ENCODE data around the gene TTLL5. TPM values are rescaled to one million over a fixed set of nuclear protein-coding genes. Genes with fewer than 3 reads are reported as not detected.
"Not testable (repeated sequence)": the region's sequence is repeated elsewhere in the genome, so short reads cannot be mapped to it uniquely, and the experiment has no call there.

TTLL5 gene
- total and polyA plus RNA-seq, 2 donors (not counting 1 experiment from before 2014, with no cell fraction given): 16.1 to 23.8 TPM

- H3K9ac ChIP-seq (ENCODE audit: insufficient read depth, low read length): no peak overlapping the region
- TF ChIP-seq EZH2 (IDR thresholded peaks at IDR 0.05; ENCODE audit: low read length, missing control alignments) (no peak), CTCF (conservative IDR thresholded peaks at IDR 0.05 in 1 of 2, IDR thresholded peaks at IDR 0.05 in 1 of 2; ENCODE audit: low read depth in 1 of 2, low read length in 2 of 2) (no peak)
Observed at GRCh38 chr14:75915045-75915444, 254.0 kb downstream of the TTLL5 start.

GRCh38 chr14:75917322-75917945, 256.4 kb downstream of the TTLL5 start:
- Histone ChIP-seq H3K9me3 (ENCODE audit: control insufficient read depth, insufficient read depth, low read depth, low read length) (no peaks in the 10 kb centered on the region), H3K79me2 (ENCODE audit: control insufficient read depth, insufficient read depth, low read length) (no peaks in the 10 kb centered on the region), H3K4me1 (ENCODE audit: control insufficient read depth, extremely low read depth, insufficient read depth, low read length) (no peaks in the 10 kb centered on the region), H3K4me3 (replicated peaks in 1 of 4; ENCODE audit: control extremely low read depth in 1 of 4, insufficient read depth in 1 of 4, low read depth in 3 of 4, low read length in 4 of 4) (no peak overlapping the region), H3K27me3 (ENCODE audit: control insufficient read depth, insufficient read depth, low read length) (no peaks in the 10 kb centered on the region), H3K36me3 (ENCODE audit: control insufficient read depth, insufficient read depth, low read length) (no peaks in the 10 kb centered on the region), H2AFZ (ENCODE audit: low read length) (no peak overlapping the region), H3K4me2 (ENCODE audit: extremely low read depth, insufficient read depth, low read length) (no peak overlapping the region), H3K9ac (ENCODE audit: insufficient read depth, low read length) (no peak overlapping the region), H3K27ac (ENCODE audit: insufficient read depth, low read length) (no peak overlapping the region), H4K20me1 (ENCODE audit: control insufficient read depth, extremely low read depth, insufficient read depth, low read length) (no peaks in the 10 kb centered on the region)
- DNase-seq (ENCODE audit: low read depth in 2 of 2): no peak
- TF ChIP-seq CTCF (conservative IDR thresholded peaks at IDR 0.05 in 1 of 2, IDR thresholded peaks at IDR 0.05 in 1 of 2; ENCODE audit: low read depth in 1 of 2, low read length in 2 of 2) (no peak), EZH2 (IDR thresholded peaks at IDR 0.05; ENCODE audit: low read length, missing control alignments) (no peak)

More at GRCh38 chr14:75915045-75915444, 254.0 kb downstream of the TTLL5 start:
- Histone ChIP-seq H3K4me1 (ENCODE audit: control insufficient read depth, extremely low read depth, insufficient read depth, low read length) (no peaks in the 10 kb centered on the region), H3K9me3 (ENCODE audit: control insufficient read depth, insufficient read depth, low read depth, low read length) (no peaks in the 10 kb centered on the region), H3K36me3 (ENCODE audit: control insufficient read depth, insufficient read depth, low read length) (no peaks in the 10 kb centered on the region), H3K27me3 (ENCODE audit: control insufficient read depth, insufficient read depth, low read length) (no peaks in the 10 kb centered on the region), H2AFZ (ENCODE audit: low read length) (no peak overlapping the region), H4K20me1 (ENCODE audit: control insufficient read depth, extremely low read depth, insufficient read depth, low read length) (no peaks in the 10 kb centered on the region), H3K4me2 (ENCODE audit: extremely low read depth, insufficient read depth, low read length) (no peak overlapping the region), H3K79me2 (ENCODE audit: control insufficient read depth, insufficient read depth, low read length) (no peaks in the 10 kb centered on the region), H3K4me3 (replicated peaks in 1 of 4; ENCODE audit: control extremely low read depth in 1 of 4, insufficient read depth in 1 of 4, low read depth in 3 of 4, low read length in 4 of 4) (no peak overlapping the region), H3K27ac (ENCODE audit: insufficient read depth, low read length) (no peak overlapping the region)
- DNase-seq (ENCODE audit: low read depth in 2 of 2): no peak

GRCh38 chr14:75917946-75918335, 256.9 kb downstream of the TTLL5 start:
- Histone ChIP-seq H4K20me1 (ENCODE audit: control insufficient read depth, extremely low read depth, insufficient read depth, low read length) (no peaks in the 10 kb centered on the region), H3K9ac (ENCODE audit: insufficient read depth, low read length) (no peak overlapping the region), H2AFZ (ENCODE audit: low read length) (no peak overlapping the region), H3K27ac (ENCODE audit: insufficient read depth, low read length) (no peak overlapping the region), H3K27me3 (ENCODE audit: control insufficient read depth, insufficient read depth, low read length) (no peaks in the 10 kb centered on the region), H3K79me2 (ENCODE audit: control insufficient read depth, insufficient read depth, low read length) (no peaks in the 10 kb centered on the region), H3K36me3 (ENCODE audit: control insufficient read depth, insufficient read depth, low read length) (no peaks in the 10 kb centered on the region), H3K4me3 (replicated peaks in 1 of 4; ENCODE audit: control extremely low read depth in 1 of 4, insufficient read depth in 1 of 4, low read depth in 3 of 4, low read length in 4 of 4) (no peak overlapping the region), H3K9me3 (ENCODE audit: control insufficient read depth, insufficient read depth, low read depth, low read length) (no peaks in the 10 kb centered on the region), H3K4me1 (ENCODE audit: control insufficient read depth, extremely low read depth, insufficient read depth, low read length) (no peaks in the 10 kb centered on the region), H3K4me2 (ENCODE audit: extremely low read depth, insufficient read depth, low read length) (no peak overlapping the region)
- DNase-seq (ENCODE audit: low read depth in 2 of 2): no peak
- TF ChIP-seq CTCF (conservative IDR thresholded peaks at IDR 0.05 in 1 of 2, IDR thresholded peaks at IDR 0.05 in 1 of 2; ENCODE audit: low read depth in 1 of 2, low read length in 2 of 2) (no peak), EZH2 (IDR thresholded peaks at IDR 0.05; ENCODE audit: low read length, missing control alignments) (no peak)

GRCh38 chr14:75920421-75920820, 259.4 kb downstream of the TTLL5 start:
- not testable (repeated sequence) for H3K27ac ChIP-seq (ENCODE audit: insufficient read depth, low read length); H3K79me2 ChIP-seq (ENCODE audit: control insufficient read depth, insufficient read depth, low read length); H3K4me1 ChIP-seq (ENCODE audit: control insufficient read depth, extremely low read depth, insufficient read depth, low read length); H4K20me1 ChIP-seq (ENCODE audit: control insufficient read depth, extremely low read depth, insufficient read depth, low read length); H3K9ac ChIP-seq (ENCODE audit: insufficient read depth, low read length); DNase-seq (ENCODE audit: low read depth in 2 of 2); H2AFZ ChIP-seq (ENCODE audit: low read length); H3K36me3 ChIP-seq (ENCODE audit: control insufficient read depth, insufficient read depth, low read length); H3K9me3 ChIP-seq (ENCODE audit: control insufficient read depth, insufficient read depth, low read depth, low read length); H3K4me3 ChIP-seq (replicated peaks in 1 of 4; ENCODE audit: control extremely low read depth in 1 of 4, insufficient read depth in 1 of 4, low read depth in 3 of 4, low read length in 4 of 4); H3K4me2 ChIP-seq (ENCODE audit: extremely low read depth, insufficient read depth, low read length); H3K27me3 ChIP-seq (ENCODE audit: control insufficient read depth, insufficient read depth, low read length)
